Stimulated activated CD4-positive, alpha-beta T cell treated with anti-CD3 and anti-CD28 coated beads, Interleukin-12 subunit alpha, Interleukin-12 subunit beta, amount 100 ng/mL, for 48 hours (primary cell): ENCODE results near the gene EML1.

ENCODE experiments used
- DNase-seq, 3 donors: peaks; one replicate each; pipeline ENCODE4 v3.0.0-alpha.2; 2020; ENCODE audit warnings: low read depth in 2 of 3, low spot score in 1 of 3

Gene EML1

DNA sequence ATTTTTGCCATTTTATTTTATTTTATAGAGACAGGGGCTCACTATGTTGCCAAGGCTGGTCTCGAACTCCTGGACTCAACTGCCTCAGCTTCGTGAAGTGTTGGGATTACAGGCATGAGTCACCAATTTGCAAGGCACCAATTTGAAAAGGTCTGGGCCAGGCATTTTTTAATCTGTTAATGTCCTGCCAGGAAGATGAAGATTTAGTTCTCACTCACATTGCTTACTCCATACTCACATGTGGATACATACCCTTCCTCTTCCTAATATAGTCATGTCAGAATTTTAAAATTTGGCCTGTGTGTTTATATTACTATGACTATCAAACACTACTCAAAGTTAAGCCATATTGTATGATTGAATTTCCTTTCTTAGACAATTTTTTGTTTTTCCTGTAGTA, 15.3 kb upstream of the EML1 start:
- no peak for DNase-seq

- no peak for DNase-seq
Measured at GRCh38 chr14:99779751-99780150, 13.5 kb upstream of the EML1 start.

GRCh38 chr14:99780690-99781089, 12.5 kb upstream of the EML1 start:
- no peak for DNase-seq

DNA sequence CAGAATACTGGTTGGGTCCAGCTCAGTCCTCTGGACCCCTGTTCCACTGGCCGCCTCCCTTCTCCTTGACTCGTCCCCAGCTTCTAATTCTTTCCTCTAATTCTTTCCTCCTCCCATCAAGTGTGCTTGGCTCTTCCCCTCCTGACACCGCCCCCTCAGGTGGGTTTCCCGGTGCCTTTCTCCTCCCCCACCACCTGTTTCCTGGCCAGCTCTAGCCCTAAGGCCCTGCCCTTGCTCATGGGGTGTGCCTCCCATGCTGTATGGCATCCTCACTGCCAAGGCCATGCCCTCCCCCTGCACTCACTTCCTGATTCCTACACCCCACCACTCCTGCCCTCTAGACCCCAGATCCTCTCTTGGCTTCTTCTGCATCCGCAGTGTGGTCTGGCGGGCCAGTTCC, 12.1 kb upstream of the EML1 start:
- no peak for DNase-seq

DNA sequence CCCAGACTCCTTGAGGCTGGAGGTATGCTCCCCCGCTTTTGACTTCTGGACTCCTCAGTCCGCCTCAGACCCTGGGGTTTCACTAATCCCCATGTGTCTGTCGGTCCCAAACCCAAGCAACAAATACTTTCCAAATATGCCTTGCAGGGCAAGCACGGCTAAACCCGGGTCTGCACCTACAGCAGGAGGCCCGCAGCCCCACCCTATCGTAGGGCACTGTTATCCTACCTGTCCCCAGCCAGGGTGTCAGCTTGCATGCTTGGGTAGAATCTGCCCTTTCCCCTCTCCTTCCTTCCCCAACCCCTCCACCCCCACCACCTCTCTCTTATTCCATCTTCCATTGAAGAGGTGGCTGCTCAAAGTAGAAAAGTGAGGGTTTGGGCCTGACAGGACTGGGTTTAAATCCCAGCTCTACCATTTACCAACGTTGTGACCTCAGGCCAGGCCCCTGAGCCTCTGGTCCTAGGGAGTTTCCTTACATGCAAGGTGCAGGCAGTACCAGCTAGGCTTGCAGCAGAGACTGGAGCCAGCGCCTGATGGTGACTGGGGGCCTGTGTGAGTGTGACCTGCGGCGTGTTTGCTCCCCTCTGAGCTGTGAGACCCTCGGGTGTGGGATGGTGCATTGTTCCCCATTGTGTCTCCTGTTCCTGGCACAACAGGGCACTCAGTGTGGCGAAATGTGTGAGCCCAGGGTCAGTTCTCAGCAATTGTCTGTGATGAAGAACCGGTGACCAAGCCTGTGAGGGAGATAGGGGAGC, 11.2 kb upstream of the EML1 start:
- no peak for DNase-seq

- no peak for DNase-seq
Measured at GRCh38 chr14:99784508-99784907, 8.7 kb upstream of the EML1 start.

GRCh38 chr14:99785426-99785825, 7.8 kb upstream of the EML1 start:
- DNase-seq, result no peak

DNA sequence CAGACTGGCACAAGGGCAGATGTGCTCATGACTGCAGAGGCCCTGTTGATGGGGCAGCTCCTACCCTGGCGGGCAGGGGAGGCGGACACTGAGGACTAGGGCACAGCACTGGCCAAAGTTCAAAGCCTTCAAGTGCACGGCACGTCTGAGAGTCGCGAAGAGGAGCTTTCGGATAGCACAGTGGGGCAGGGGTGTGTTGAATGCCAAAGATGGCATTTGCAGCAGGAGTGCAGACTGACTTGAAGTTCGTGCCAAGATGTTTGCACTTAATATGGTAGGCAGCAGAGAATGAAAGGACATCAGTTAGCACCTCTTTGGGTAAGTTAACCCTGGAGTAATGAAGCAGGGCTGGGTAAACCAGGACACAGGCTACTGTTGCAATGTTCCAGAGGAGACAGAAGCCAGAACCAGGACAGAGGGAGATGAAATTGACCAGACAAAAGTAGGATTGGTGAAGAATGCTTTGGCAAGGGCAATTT, 6.7 kb upstream of the EML1 start:
- DNase-seq, result no peak

DNA sequence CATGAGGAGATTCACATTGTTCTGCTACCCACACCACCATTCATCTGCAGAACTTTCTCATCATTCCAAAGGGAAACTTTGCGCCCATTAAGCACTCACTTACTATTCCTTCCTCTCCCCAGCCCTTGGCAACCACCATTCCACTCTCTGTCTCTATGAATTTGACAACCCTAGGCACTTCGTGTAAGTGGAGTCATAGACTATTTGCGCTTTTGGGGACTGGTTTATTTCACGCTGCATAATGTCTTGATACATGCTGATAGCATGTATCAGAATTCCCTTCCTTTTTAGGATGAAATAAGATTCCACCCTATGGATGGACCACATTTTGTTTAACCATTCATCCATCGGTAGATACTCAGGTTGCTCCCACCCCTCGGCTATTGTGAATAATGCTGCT, 4.5 kb upstream of the EML1 start:
- no peak for DNase-seq

GRCh38 chr14:99789581-99789980, 3.6 kb upstream of the EML1 start:
- no peak for DNase-seq

- DNase-seq, result no peak
Measured at GRCh38 chr14:99790201-99790977, 2.8 kb upstream of the EML1 start.

DNA sequence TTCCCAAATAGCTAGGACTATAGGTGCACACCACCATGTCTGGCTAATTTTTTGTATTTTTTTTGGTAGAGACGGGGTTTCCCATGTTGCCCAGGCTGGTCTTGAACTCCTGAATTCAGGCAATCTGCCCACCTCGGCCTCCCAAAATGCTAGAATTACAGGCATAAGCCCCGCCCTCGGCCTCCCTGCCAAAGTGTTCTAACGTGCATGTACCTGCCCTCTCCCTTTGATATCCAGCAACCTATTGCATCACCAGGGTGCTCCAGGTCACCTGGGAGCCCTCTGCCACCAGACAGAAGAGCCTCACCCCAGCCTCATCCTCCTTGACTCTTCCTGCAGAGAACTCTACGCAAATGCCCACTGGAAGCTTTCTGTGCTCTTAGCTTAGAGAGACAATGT, 2.2 kb upstream of the EML1 start:
- no peak for DNase-seq

GRCh38 chr14:99791476-99792209, 1.6 kb upstream of the EML1 start:
- no peak for DNase-seq

- no peak for DNase-seq
Measured at GRCh38 chr14:99792210-99792535, 1.0 kb upstream of the EML1 start.

- no peak for DNase-seq
Measured at GRCh38 chr14:99792551-99793212, 531 bp upstream of the EML1 start.

DNA sequence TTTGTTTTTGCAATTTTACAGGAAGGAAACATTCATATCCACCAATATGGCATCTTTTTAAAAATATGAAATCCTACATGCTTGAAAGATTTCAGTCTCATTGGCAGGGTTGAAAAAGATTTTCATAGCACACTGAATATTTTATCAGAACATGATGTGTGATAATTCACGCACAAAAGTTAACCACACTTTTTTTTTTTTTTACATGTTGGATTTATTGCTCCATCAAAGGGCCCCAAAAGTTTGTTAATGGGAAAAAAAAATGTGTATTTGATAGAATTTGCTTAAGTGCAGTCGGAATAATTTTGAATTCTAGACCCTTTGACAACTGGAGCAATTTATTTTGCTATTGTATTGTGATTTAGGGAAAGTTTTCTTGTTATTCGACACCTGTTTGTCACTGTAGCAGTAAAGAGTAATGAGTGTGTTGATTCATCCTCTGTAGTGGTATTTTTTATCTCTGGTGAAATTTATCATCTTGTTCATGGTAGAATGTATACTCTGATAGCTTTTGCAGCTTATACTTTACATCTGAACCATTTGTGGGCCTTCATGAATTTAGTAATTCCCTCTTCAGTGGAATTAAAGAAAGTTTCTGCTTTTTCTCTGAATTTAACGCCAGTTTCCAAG, 1.1 kb downstream of the EML1 start:
- no peak for DNase-seq

DNA sequence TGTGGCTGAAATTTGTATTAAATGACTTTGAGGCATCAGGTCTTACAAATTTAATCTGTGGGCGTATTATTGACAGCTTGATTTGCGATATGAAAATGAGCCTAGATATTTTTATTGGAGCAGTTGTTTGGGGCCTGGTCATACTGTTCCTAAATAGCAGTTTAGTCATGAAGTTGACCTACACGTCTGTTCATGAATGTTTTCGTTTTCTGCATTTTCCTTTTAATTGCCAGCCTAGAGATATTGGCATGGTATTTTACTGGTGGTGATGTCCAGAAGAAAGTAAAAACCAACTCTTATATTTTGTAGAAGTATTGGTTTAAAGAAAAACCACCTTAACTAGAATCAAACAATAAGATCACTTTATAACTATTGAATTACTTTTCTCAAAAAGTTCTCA, 1.8 kb downstream of the EML1 start:
- no peak for DNase-seq

GRCh38 chr14:99797231-99797630, 4.0 kb downstream of the EML1 start:
- no peak for DNase-seq

GRCh38 chr14:99800781-99801180, 7.6 kb downstream of the EML1 start:
- DNase-seq, result no peak

DNA sequence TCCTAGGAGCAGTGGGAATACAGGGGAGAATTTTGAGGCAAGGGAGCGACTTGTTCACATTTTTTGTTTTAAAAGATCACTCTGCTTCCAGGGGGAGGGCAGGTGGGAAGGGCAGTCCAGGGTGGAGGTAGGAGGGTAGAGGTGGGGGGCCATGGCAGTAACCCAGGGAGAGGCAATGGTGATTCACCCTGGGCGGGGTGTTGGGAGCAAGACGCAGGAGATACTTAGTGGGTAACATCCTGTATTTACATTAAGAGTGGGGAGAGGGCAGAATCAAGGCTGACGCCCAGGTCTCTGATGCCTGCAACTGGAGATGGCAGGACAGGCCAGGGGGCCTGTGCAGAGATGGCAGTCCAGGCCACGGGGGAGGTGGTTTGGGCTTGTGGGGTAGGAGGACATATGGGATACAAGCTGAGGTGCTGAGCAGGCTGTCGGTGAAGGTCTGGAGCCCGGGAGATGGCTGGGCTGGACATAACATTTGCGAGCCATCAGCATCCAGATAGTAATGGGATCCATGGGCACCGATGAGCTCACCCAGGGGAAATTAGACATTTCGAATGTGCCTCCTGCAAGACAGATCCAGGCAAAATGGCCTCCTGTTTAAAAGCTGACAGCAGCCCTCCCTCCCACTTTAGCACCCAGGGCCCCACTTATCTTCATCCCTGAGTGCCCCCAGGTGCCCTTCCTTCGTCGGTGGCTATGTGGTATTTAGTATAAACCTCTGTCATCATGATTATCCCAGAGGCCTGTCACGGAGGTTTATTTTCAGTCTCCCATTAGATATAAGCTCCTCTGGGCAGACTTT, 9.3 kb downstream of the EML1 start:
- DNase-seq, result no peak
